NOMO-1 (cell line): ENCODE measurements around the gene HBQ1.
"Not testable (repeated sequence)": the region's sequence is repeated elsewhere in the genome, so short reads cannot be mapped to it uniquely, and the experiment has no call there.

Experiments used
- DNase-seq, 2 experiments: peaks; one replicate each; lab custom pipeline; 2025; ENCODE audit not compliant: unreplicated experiment in 2 of 2; lab: John Stamatoyannopoulos, UW

HBQ1 gene

GRCh38 chr16:180101-180675 is at the start of gene HBQ1:
Gene HBQ1 (plus strand): TSS chr16:180459. CDS start chr16:180487, 28 bp downstream.
- no peak for DNase-seq

DNA sequence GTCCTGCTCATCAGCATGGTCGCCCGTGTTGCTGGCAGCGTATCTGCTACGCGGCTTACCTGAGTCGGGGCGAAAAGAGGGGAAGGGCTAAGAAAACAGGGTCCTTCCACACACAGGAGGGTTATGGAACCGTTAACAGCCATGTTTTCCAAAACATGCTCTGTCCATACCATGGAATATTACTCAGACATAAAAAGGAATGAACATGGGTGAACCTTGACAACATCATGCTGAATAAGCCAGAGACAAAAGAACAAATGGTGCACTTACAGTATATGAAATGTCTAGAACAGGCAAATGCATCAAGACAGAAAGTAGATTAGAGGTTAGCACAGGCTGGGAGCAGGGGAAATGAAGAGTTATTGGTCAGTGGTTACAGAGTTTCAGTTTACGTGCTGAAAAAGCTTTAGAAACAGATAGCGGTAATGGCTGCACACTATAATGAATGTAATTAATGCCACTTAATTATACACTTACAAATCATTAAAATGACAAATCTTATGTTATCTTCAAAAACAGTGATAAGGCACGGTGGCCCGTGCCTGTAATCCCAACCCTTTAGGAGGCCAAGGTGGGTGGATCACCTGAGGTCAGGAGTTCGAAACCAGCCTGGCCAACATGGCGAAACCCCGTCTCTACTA is 49.6 kb upstream of the HBQ1 start:
- DNase-seq = no peak

DNA sequence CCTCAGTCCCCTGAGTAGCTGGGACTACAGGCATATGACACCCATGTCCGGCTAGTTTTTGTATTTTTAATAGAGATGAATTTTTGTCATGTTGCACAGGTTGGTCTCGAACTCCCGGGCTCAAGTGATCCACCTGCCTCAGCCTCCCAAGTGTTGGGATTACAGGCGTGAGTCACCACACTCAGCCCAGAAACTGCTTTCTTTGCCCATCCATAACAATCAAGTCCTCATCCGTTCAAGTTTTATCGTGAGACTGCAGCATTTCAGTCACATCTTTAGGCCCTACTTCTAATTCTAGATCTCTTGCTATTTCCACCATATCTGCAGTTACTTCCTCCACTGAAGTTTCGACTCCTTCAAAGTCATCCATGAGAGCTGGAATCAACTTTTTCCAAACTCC is 48.1 kb upstream of the HBQ1 start:
- DNase-seq = no peak

DNA sequence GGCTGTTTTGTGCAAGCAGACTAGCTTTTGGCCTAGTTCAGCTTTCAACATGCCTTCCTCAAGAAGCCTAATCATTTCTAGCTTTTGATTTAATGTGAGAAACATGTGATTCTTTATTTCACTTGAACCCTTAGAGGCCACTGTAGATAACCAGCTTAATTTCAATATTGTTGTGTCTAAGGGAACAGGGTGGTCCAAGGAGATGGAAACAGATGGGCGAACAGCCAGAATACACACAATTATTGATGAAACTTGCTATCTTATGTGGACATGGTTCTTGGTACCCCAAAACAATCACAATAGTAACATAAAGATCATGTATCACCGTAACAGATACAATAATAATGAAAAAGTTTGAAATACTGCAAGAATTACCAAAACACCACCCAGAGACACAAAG is 46.5 kb upstream of the HBQ1 start:
- DNase-seq = no peak

DNA sequence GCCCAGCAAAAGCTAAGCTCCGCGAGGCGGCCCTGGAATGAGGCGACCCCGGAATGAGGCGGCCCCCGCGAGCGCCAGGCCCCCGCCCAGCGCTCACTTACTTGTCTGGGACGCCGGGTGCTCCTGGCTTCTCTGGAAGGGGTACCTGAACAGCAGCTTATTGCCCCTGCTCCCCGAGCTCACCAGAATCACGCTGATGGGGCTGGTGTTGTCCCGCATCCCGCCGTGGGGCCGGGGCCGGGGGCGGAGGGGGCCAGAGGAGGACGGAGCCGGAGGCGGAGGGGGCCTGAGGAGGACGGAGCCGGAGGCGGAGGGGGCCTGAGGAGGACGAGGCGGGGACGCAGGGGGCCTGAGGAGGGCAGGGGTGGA is 42.2 kb upstream of the HBQ1 start:
- DNase-seq = no peak

DNA sequence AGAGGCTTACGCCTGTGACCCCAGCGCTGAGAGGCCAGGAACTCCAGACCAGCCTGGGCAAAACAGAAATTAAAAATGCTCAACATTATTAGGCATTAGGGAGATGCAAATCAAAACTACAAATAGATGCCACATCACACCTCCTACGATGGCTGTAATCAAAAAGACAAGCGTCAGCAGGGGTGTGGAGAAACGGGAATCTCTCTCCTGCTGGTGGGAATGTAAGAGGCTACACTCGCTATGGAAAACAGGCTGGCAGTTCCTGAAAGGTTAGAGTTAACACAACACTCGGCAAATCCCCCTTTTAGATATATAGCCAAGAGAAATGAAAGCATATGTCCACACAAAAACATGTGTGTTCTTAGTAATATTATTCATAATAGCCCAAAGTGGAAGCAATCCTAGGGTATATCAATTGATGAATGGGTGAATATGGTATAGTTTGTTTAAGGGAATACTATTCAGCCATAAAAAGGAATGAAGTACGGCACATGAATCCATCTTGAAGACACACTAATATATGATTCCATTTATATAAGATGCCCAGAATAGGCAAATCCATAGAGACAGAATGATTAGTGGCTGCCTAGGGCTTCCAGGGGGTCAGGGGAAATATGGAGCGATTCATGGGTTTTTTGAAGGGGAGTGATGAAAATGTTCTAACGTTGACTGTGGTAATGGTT is 39.9 kb upstream of the HBQ1 start:
- DNase-seq = no peak

GRCh38 chr16:142405-142967 is 37.8 kb upstream of the HBQ1 start:
- DNase-seq = no peak

DNA sequence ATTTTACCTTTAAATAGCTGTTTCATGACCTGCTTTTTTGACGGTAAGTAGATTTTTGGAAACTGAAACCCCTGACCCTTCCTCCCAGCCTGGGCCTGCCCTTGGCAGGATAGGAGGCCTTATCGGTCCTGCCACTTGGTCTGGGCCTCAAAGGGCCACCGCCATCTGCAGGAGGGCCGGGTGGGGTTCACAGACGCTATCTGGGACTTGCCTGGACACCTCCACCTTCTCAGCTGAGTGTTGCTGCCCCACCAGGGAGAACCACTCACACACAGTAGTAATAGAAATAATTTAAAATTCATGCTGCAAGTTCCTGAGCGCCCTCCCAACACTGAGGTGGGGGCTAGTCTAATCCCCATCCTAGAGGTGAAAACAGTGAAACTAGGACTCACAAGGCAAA is 37.2 kb upstream of the HBQ1 start:
- no peak for DNase-seq

DNA sequence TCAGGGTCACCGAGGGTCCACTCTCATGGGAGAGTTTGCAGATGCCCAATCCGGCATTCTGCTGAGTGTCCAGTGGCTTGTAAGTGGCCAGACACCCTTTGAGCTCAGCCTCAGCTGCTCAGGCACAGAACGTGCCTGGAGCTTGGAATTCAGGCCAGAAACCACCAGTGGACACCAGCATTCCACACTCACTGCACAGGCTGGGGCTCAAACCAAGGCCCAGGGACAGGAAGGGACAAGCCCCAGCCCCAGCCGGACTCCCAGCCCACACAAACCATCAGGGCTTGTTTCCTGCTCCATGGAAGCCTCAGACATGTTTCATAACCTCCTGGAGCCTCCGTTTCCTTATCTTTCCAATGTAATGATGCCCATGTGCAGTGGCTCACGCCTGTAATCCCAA is 36.8 kb upstream of the HBQ1 start:
- no peak for DNase-seq

DNA sequence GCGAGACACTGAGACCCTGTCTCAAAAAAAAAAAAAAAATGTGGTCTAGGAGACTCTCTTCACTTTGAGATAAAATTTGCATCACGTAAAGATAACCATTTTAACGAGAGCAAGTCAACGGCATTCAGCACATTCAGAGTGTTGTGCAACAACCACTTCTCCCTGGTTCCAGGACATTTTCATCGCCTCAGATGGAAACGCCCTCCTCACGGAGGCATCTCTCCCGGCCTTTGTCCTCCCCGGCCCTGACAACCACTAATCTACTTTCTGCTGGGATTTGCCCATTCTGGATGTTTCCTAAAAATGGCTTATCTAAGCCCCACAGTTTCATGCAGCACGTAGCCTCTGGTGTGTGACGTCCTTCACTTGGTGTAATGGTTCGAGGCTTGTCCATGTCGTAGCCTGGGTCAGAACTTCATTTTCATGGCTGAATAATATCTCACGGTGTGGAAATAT is 35.4 kb upstream of the HBQ1 start:
- no peak for DNase-seq

DNA sequence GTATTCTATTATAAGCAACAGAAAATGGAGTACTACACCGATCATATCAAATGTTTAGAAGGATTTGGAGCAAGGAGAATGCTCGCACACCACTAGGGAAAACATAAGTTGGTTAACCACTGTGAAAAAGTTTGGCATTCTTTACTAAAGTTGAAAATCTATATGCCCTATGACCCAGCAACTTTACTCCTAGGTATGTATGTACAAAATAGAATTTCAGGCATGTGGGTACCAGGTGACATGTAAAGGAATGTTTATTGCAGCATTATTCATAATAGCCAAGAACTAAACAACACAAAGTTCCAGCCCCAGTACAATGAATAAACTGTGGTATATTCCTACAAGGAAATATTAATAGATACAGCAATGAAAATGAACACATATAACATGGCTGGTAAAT is 33.6 kb upstream of the HBQ1 start:
- no peak for DNase-seq

DNA sequence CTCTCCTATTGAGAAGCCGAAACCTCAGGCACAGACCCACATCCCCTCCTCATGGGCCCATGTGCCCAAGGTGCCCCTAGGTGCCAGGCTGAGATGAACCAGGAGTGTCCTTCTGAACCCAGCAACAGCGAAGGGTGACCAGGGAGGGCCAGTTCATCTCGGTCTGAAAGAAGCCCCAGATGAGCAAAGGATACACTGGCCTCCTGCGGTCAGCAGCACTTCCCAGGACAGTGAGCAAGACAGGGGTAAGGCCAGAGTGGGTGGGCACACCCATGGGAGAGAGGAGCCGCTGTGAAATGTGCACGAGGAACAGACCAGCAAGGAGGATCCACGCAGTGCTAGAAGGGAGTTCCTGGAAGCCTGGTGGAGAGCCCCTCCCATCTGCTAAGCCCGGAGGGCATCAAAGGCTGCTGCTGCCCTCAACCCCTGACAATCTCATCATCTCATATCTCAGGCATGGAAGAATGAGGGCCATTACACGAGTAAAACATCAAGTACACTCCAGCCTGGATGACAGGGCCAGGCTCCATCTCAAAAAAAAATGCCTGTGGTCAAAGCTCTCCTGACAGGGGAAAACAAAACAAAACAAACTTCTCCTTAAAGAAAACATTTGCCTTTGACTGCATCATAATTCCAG is 31.1 kb upstream of the HBQ1 start:
- DNase-seq = no peak

DNA sequence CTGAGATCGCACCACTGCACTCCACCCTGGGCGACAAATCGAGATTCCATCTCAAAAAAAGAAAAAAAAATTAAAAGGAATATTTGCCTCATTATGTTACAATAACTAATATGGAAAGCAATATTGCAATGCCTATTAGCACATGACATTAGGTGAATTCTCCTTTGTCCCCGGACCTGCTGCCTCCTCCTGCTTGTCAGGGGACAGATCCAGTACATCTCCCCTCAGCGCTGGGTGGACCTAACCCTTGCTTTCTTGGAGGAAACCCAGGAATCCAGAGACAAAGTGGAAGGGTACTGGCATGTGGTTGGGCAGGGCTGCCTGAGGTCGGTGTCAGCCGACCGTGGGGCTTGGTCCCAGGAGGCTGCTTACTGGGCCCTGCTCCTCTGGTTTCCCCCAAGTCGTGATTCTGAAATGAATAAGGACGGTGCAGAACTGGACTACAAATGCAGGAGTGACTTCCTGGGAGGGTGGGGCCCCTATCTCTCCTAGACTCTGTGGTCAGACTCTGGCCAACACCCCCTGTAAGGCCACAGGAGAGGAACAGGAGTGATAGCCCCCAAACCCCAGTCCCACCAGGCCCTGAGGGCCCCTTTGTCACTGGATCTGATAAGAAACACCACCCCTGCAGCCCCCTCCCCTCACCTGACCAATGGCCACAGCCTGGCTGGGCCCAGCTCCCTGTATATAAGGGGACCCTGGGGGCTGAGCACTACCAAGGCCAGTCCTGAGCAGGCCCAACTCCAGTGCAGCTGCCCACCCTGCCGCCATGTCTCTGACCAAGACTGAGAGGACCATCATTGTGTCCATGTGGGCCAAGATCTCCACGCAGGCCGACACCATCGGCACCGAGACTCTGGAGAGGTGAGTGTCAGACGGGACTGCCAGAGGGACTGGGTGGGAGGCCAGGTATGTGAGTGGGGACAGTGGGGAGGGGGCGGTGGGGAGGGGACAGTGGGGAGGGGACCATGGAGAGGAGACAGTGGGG is 27.8 kb upstream of the HBQ1 start, which contains the start of gene HBZ:
TSS of gene HBZ (plus strand) at position 504 of the 988 bp plus-strand sequence. CDS start at position 770, 266 bp downstream.
- no peak for DNase-seq

- DNase-seq = not testable (repeated sequence)
These were observed 27.1 kb upstream of the HBQ1 start for GRCh38 chr16:153129-153521.

DNA sequence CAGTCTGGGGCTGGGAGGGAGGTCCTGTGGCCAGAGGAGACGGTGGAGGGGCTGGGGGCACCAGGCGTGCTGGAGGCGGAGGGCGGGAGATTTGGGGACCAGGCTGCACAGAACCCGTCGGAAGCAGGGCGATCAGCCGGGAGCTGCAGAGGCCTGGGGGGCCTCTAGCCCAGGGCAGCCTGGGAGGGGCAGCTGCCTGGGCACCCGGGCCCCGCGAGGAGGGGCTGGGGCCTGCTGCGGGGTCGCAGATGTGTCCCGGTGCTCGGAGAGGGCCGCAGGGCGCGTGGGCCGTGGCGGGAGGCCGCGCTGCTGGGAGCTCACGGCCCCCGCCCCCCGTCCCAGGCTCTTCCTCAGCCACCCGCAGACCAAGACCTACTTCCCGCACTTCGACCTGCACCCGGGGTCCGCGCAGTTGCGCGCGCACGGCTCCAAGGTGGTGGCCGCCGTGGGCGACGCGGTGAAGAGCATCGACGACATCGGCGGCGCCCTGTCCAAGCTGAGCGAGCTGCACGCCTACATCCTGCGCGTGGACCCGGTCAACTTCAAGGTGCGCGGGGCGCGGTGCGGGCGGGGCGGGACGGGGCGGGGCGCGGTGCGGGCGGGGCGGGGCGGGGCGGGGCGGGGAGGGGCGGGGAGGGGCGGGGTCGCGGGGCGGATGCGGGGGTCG is 26.6 kb upstream of the HBQ1 start:
- not testable (repeated sequence) for DNase-seq

- no peak for DNase-seq
These were observed 25.8 kb upstream of the HBQ1 start for GRCh38 chr16:154217-155030.

GRCh38 chr16:155031-155398 is 25.2 kb upstream of the HBQ1 start:
- no peak for DNase-seq

GRCh38 chr16:159136-159849 is 21.0 kb upstream of the HBQ1 start:
- DNase-seq = no peak
